DMS114 treated with DMSO at 0.1 percent for 48 hours (cell line): Measurements from ENCODE around the gene MCTP2.
"Not testable (repeated sequence)": the region's sequence is repeated elsewhere in the genome, so short reads cannot be mapped to it uniquely, and the experiment has no call there.

ENCODE experiments used
- DNase-seq: peaks from one replicate; lab custom pipeline; 2025; ENCODE audit not compliant: unreplicated experiment; lab: John Stamatoyannopoulos, UW

Gene MCTP2

GRCh38 chr15:94234300-94234699, 2.9 kb downstream of the MCTP2 start:
- DNase-seq: no peak

GRCh38 chr15:94235041-94235440, 3.7 kb downstream of the MCTP2 start:
- DNase-seq: no peak

GRCh38 chr15:94235646-94236045, 4.3 kb downstream of the MCTP2 start:
- no peak for DNase-seq

- no peak for DNase-seq
These were observed 5.2 kb downstream of the MCTP2 start for GRCh38 chr15:94236608-94237007.

GRCh38 chr15:94237903-94238302, 6.5 kb downstream of the MCTP2 start:
- no peak for DNase-seq

- no peak for DNase-seq
These were observed 7.3 kb downstream of the MCTP2 start for GRCh38 chr15:94238539-94239118.

- DNase-seq: no peak
These were observed 8.1 kb downstream of the MCTP2 start for GRCh38 chr15:94239474-94239873.

- DNase-seq: no peak
These were observed 9.1 kb downstream of the MCTP2 start for GRCh38 chr15:94240480-94240879.

GRCh38 chr15:94242257-94242656, 10.9 kb downstream of the MCTP2 start:
- DNase-seq: no peak

GRCh38 chr15:94243003-94243402, 11.6 kb downstream of the MCTP2 start:
- DNase-seq: not testable (repeated sequence)

GRCh38 chr15:94243418-94243817, 12.1 kb downstream of the MCTP2 start:
- DNase-seq: no peak

- no peak for DNase-seq
These were observed 14.7 kb downstream of the MCTP2 start for GRCh38 chr15:94246016-94246415.

GRCh38 chr15:94247789-94248638, 16.7 kb downstream of the MCTP2 start:
- DNase-seq: no peak

- no peak for DNase-seq
These were observed 19.4 kb downstream of the MCTP2 start for GRCh38 chr15:94250801-94251200.

GRCh38 chr15:94252223-94252766, 20.9 kb downstream of the MCTP2 start:
- no peak for DNase-seq

- no peak for DNase-seq
These were observed 21.6 kb downstream of the MCTP2 start for GRCh38 chr15:94252906-94253491.

GRCh38 chr15:94253742-94254141, 22.4 kb downstream of the MCTP2 start:
- DNase-seq: no peak

- DNase-seq: no peak
These were observed 24.2 kb downstream of the MCTP2 start for GRCh38 chr15:94255540-94255939.

GRCh38 chr15:94256511-94256910, 25.1 kb downstream of the MCTP2 start:
- DNase-seq: no peak

- DNase-seq: not testable (repeated sequence)
These were observed 26.4 kb downstream of the MCTP2 start for GRCh38 chr15:94257776-94258175.

GRCh38 chr15:94258246-94258645, 26.9 kb downstream of the MCTP2 start:
- no peak for DNase-seq
